Esophagus squamous epithelium (tissue), 5 donors: ENCODE measurements around the gene ILKAP. TPM values are rescaled to one million over a fixed set of nuclear protein-coding genes. Genes with fewer than 3 reads are reported as not detected.

Source experiments
- DNase-seq: peaks from one replicate; lab custom pipeline; 2025; lab: John Stamatoyannopoulos, UW
- H3K27ac ChIP-seq, 4 donors: fragments of 200-600 bp; sonication (generic); one replicate each; pipeline ENCODE4 v1.5.1; 2016 to 2019; ENCODE audit warnings: mild to moderate bottlenecking in 1 of 4
- H3K27me3 ChIP-seq, 4 donors: fragments of 200-600 bp; sonication (generic); 1 replicate in 3 of 4; 2 replicates in 1 of 4; pipeline versions ENCODE4 v1.5.1 to v1.6.0; 2017 to 2021; ENCODE audit warnings: antibody characterized with exemption in 1 of 4
- H3K36me3 ChIP-seq, 3 donors: fragments of 200-600 bp; sonication (generic); one replicate each; pipeline ENCODE4 v1.5.1; 2016 to 2019
- H3K4me1 ChIP-seq, 3 donors: fragments of 200-600 bp; sonication (generic); one replicate each; pipeline ENCODE4 v1.5.1; 2017 to 2019
- H3K4me3 ChIP-seq, 4 donors: fragments of 200-600 bp; sonication (generic); 1 replicate in 3 of 4; 2 replicates in 1 of 4; pipeline ENCODE4 v1.5.1; 2016 to 2019; ENCODE audit warnings: mild to moderate bottlenecking in 2 of 4, moderate library complexity in 1 of 4
- H3K9me3 ChIP-seq, 3 donors: fragments of 200-600 bp; sonication (generic); one replicate each; pipeline ENCODE4 v1.5.1; 2016 to 2019
- CTCF ChIP-seq, 6 experiments: fragments of 450-650 bp in 4 of 6; fragments of 200-600 bp in 2 of 6; sonication (generic) in 2 of 6; IDR thresholded peaks; one replicate each; pipeline ENCODE4 v1.5.1; 2016 to 2019; ENCODE audit warnings: antibody characterized with exemption in 6 of 6, mild to moderate bottlenecking in 4 of 6, moderate library complexity in 4 of 6
- POLR2A ChIP-seq, 4 donors: fragments of 450-650 bp; IDR thresholded peaks; one replicate each; pipeline ENCODE4 v1.6.1; 2017; ENCODE audit warnings: antibody characterized with exemption in 4 of 4, mild to moderate bottlenecking in 4 of 4, moderate library complexity in 3 of 4
- WGBS, 2 donors: methylation state at CpG; one replicate each; pipeline ENCODE4 v1.1.5; 2018; 5-methylcytosine and 5-hydroxymethylcytosine counted together
- intact Hi-C: fragments of 100-400 bp; cut with DNase I; formaldehyde crosslinking; loops from one replicate; pipeline ENCODE4 v1.15.0; 2022
- total RNA-seq, 4 donors: library from RNA; depleted of rRNA; stranded (reverse); fragments of >200 nt; gene quantifications; one replicate each; pipeline ENCODE4 v1.1.0, GENCODE V29; 2016
- donor health status: DM: yes; HTN: yes; CAD: no.

The ILKAP gene
- total RNA-seq, 4 donors from 2014 or later = 13.3 to 38.3 (median 20.7) TPM

DNA sequence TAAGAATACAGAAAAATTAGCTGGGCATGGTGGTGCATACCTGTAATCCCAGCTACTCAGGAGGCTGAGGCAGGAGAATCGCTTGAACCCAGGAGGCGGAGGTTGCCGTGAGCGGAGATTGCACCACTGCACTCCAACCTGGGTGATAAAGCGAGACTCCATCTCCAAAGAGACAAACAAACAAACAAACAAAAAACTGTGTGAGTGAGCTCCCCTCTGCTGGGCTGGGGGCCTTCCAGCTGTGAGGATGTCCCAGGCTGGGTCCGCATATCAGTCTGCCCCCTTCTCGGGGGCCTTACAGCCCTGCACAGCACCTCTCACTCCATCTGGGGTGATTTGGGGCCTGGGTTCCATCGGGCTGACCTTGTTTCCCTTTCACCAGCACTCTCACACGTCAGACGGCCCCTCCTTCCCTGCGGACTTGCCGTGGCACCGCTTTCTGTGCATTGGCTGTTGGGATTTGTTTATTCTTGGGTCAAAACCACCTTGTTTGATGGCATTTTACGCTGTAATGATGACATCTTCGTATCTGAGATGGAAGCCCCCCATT lies 67.8 kb downstream of the ILKAP start:
- DNase-seq = no peak
- Histone ChIP-seq H3K27me3 (no peaks in the 10 kb centered on the region), H3K4me1 (peaks cover 3 to 26% (median 19%) of the 10 kb centered on the region in 3 donors), H3K36me3 (no peaks in the 10 kb centered on the region), H3K4me3 (no peak overlapping the region), H3K27ac (no peak overlapping the region), H3K9me3 (no peaks in the 10 kb centered on the region)
- intact Hi-C loops = no loop called here
- WGBS, 2 donors = 86 to 87% methylated on average over 14 to 15 of the region's 15 CpGs
- TF ChIP-seq POLR2A (IDR thresholded peaks at IDR 0.05) = no peak
- no peak for TF ChIP-seq CTCF (IDR thresholded peaks at IDR 0.05)

DNA sequence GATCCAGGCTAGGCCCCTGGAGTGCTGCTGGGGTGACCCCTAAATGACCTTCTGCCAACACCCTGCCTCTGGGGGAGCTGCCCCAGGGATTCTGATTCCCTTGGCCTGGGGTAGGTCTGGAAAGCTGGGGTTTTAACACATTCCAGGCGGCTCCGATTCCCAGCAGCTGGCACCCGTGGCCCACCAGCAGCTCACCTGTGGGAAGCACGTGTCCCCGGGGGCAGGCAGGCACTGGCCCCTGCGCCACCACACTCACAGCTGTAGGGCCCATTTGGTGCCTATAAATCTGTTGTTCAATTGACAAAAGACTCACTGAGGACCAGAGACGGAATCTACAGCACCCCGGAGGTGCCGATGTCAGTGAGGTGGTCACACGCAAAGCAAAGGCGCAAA lies 69.1 kb downstream of the ILKAP start:
- TF ChIP-seq CTCF (IDR thresholded peaks at IDR 0.05) = no peak
- no peak for TF ChIP-seq POLR2A (IDR thresholded peaks at IDR 0.05)
- Histone ChIP-seq H3K4me3 (no peak overlapping the region), H3K27ac (no peak overlapping the region), H3K4me1 (peaks cover 3 to 20% (median 18%) of the 10 kb centered on the region in 3 donors), H3K9me3 (no peaks in the 10 kb centered on the region), H3K36me3 (no peaks in the 10 kb centered on the region), H3K27me3 (no peaks in the 10 kb centered on the region)
- intact Hi-C loops = no loop called here
- DNase-seq = no peak
- WGBS, 2 donors = 95 to 100% methylated on average over 2 to 3 of the region's 11 CpGs

DNA sequence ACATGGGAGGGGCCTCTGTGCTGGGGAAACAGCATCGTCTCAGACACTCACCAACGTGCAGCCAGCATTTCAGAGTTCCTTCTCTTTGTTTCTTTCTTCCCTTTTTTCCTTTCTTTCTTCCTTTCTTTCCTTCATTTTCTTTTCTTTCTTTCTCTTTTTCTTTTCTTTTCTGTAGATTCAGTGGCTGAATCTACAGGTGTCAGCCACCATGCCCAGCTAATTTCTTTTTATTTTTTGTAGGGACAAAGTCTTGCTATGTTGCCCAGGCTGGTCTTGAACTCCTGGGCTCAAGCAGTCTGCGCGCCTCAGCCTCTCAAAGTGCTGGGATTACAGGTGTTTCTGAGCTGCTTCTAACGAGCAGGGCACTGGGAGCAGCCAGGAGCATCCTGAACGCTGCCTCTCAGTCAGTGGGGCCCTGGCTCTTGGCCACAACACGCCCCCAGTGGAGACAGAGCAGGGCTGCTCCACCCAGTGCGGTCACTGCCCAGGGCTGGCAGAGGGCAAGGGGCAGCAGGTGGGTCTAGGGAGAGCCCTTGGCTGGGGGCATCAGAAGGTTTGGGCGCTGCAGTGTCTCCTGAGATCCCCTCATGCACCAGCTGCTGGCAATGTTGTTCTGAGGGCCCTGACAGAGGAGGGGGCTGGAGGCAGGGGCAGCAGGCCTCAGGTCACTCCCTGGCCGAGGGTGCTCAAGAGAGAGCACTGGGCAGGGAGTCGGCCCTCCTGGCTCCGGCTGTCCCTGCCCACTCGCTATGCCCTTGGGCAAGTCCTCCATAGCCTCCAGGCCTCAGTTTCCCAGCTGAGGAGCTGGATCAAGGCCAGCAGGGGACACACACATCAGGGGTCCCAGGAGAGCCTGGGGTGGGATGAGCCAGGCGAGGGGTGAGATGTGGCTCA lies 69.7 kb downstream of the ILKAP start:
- H3K4me3 ChIP-seq = no peak overlapping the region
- peaks cover 3 to 14% (median 11%) of the 10 kb centered on the region in 3 donors for H3K4me1 ChIP-seq
- no peak for DNase-seq
- 69 to 72% methylated on average over 4 to 5 of the region's 14 CpGs for WGBS, 2 donors
- no peak overlapping the region for H3K27ac ChIP-seq
- H3K36me3 ChIP-seq = no peaks in the 10 kb centered on the region
- intact Hi-C loops = no loop called here
- H3K9me3 ChIP-seq = no peaks in the 10 kb centered on the region
- no peak for TF ChIP-seq CTCF (IDR thresholded peaks at IDR 0.05)
- TF ChIP-seq POLR2A (IDR thresholded peaks at IDR 0.05) = no peak
- no peaks in the 10 kb centered on the region for H3K27me3 ChIP-seq

DNA sequence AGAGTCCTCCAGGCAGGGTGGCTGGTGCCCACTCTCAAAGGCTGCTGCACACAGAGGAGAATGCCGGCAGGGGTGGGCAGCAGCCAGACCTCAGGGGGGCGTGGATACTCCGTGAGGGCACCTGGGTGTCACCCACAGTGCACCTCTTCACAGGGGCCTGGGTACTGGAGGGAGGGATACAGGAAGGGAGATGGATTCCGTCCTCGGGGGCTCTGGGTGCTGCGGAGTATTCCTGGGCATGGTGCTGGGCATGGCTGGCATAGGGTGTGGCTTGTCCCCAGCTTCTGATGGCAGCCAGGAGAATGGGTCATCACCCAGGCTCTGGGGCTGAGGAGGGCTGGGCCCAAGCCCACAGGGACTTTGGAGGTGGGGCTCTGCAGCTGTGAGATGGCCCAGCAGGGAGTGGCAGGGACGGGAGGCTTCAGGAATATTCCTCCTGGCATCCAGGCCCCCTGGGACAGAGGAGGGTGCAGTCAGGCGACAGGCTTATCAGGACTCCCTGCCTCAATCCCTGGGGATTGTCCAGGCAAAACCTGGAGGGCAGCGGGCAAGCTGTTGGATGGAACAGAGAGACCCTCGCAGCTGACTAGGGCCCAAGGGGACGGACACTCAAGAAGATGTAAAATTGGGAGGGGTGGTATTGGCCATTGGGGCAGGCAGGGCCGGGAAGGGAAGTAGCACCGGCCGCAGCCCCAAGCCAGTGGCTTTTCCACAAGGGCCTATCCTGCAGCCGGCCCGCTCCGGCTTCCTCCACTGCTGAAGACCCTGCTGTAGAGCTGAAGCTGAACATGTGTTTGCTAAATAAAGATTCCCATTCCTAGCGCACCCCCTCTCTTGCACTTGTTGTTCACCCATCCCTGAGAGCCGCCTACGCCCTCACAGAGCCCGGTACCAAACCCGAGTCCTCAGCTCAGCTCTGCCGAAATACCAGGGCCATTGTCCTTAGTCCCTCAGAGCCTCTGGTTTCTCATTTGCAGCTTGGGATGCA lies 70.7 kb downstream of the ILKAP start:
- Histone ChIP-seq H3K9me3 (no peaks in the 10 kb centered on the region), H3K27me3 (peaks cover 0 to 4% (median 0%) of the 10 kb centered on the region in 4 donors), H3K4me3 (no peak overlapping the region), H3K27ac (no peak overlapping the region), H3K36me3 (no peaks in the 10 kb centered on the region), H3K4me1 (peaks cover 0 to 10% (median 4%) of the 10 kb centered on the region in 3 donors)
- no peak for DNase-seq
- 91 to 94% methylated on average over 11 to 14 of the region's 23 CpGs for WGBS, 2 donors
- TF ChIP-seq CTCF (IDR thresholded peaks at IDR 0.05) (no peak), POLR2A (IDR thresholded peaks at IDR 0.05) (no peak)
- intact Hi-C loops = no loop called here
